HG02588 (cell line): ENCODE measurements around the gene C1orf198.

ENCODE experiments used
- ATAC-seq: cut with Tn5 transposase; IDR thresholded peaks from one replicate; pipeline ENCODE4 v1.9.1; 2021; ENCODE audit warnings: mild to moderate bottlenecking, moderate library complexity; ENCODE audit not compliant: unreplicated experiment

The C1orf198 gene

DNA sequence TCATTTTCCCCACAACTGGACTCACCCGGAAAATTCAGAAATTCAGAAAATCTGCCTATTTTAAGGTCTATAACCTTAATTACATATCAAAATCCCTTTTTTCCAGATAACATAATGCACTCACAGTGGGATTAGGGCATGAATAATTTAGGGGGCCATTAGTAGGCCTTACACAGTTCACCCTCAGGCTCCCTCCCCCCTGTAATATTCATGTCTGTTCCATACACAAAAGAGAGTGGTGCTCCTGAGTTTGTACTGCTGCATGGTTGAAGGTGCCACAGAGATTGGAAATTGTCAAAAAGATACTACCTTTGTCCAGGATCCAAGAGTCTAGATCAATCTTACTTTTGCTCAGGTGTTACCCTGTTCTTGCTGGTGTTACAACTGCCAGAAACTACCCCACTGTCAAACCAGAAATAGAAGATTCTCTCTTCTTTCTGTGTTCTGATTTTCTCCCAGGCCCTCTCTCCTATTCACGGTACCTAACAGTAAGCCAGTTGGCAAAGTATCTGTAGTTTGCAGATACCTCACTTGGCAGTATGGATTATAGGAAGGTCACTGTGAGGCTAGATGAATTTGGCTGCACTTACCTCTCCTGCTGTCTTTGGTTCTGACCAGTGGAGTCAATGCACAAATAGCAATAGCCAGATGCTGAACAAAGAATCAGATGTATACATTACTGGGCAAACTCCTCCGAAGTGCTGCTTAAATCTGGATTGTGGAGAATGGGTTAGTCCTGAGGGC, 53.2 kb downstream of the C1orf198 start:
- no peak for ATAC-seq

DNA sequence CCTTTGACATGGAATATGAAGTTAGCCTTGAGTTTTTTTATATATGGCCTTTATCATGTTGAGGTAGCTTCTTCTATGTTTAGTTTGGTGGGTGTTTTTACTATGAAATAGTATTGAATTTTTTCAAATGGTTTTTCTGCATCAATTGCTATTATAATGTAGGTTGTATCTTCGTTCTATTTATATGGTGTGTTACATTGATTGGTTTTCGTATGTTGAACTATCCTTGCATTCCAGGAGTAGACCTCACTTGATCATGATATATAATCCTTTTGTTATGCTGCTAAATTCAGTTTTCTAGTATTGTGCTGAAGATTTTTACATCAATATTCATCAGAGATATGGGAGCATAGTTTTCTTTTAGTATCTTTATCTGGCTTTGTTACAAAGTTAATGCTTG, 55.8 kb downstream of the C1orf198 start:
- ATAC-seq, result no peak

GRCh38 chr1:230809256-230809990, 58.9 kb downstream of the C1orf198 start:
- ATAC-seq, result no peak

- ATAC-seq, result no peak
These were observed 59.9 kb downstream of the C1orf198 start for GRCh38 chr1:230808281-230808872.

DNA sequence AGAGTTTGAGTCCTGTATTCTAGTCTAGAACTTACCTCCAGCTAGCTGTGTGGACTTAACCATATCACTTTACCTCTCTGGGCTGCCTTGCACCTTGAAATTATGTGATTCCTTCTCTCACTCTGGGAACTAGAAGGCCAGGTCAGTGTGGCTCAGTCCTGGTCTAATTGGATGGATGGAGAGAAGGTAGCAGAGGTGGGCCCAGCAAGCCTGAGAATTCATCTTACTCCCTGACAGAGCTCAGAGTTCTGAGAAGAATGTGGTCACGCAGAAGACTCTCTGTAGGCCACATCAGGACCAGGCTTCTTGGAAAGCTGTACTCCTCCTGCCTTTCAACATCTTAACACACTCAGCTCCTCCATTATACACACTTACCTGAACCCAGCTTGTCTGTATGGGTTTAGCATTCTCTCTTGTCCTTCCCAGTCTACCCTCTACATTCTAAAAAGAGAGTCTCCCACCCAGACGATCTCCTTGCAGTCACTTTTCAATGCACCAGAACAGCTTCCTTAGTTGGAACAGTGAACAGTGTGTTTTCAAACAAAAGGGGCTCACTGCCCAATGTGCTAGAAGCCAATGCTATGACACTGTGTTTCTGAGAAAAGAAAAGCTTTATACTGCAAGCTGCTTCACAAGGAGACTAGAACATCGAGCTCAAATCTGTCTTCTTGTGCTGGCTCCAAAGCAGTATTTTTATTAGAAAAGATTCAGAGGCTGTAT, 60.6 kb downstream of the C1orf198 start:
- no peak for ATAC-seq

- ATAC-seq, result no peak
These were observed 61.3 kb downstream of the C1orf198 start for GRCh38 chr1:230807029-230807428.

DNA sequence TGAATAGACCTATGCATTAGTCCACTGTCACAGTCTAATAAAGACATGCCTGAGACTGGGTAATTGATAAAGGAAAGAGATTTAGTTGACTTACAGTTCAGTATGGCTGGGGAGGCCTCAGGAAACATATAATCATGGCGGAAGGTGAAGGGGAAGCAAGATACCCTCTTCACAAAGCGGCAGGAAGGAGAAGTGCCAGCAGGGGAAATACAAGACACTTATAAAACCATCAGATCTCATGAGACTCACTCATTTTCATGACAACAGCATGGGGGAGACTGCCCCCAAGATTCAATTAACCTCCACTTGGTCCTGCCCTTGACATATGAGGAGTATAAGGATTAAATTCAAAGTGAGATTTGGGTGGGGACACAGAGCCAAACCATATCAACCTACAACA, 61.8 kb downstream of the C1orf198 start:
- ATAC-seq, result no peak

GRCh38 chr1:230804396-230804795, 63.9 kb downstream of the C1orf198 start:
- no peak for ATAC-seq

DNA sequence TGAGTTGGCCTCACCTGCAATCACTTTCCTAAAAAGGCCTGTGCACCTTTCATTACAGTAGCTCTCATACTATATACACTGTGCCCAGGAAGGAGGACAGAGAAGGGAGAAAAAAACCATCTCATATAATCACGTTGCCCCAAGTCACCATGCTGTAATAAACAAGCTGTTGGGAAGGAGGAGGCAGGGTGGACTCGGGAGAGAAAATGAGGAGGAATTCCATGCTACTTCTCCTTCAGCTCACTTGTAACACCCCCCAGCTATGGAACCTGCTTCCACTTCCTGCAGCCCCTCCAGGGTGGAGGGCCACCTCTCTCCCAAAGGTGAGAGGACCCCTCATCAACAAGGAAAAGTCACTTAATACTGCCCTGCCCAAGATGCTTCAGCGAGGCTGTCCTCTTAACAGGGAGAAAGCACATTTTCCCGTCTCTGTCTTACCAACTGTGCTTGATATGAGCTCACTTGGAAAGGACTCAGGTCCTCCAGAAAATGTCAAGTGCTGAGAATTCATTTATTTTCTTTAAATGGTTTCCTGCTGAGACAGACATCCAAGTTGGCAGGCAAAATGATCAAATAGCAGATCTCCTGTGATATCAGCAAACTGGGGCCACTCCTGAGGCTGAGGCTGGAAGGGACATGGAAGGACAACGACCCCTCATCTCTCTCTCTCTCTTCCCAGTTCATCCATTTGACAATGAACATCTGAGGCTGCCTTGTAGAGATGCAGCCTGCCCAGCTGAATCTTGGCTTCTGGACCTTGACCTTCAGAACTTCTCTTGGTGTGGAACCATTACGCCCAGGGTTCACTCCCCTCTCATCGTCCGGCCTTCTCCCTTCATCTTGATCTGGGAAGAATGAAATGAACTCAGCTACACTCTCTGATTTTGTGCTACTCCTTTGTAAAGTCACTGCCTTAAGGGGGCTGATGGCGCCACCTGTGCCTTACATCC, 67.2 kb downstream of the C1orf198 start:
- no peak for ATAC-seq

DNA sequence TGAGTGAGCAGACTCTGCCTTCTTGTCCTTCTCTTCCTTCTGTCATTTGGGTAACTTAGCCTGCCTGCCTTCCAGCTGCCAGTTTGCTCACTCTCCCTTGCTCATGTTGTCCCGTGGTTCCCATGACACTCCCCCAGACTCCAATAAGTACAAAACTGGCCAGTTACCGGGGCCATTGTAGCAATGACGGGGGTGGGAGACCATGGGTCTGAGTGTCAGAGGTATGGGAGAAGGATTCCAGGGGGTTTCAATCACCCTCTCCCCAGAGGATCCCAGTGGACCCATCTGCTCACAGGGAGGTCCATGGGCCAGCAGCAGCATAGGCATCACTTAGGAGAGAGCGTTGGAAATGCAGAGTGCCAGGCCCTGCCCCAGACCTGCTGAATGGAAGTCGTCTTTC, 69.8 kb downstream of the C1orf198 start:
- ATAC-seq, result no peak

- no peak for ATAC-seq
These were observed 70.4 kb downstream of the C1orf198 start for GRCh38 chr1:230797942-230798365.

GRCh38 chr1:230797376-230797920, 70.9 kb downstream of the C1orf198 start:
- no peak for ATAC-seq

DNA sequence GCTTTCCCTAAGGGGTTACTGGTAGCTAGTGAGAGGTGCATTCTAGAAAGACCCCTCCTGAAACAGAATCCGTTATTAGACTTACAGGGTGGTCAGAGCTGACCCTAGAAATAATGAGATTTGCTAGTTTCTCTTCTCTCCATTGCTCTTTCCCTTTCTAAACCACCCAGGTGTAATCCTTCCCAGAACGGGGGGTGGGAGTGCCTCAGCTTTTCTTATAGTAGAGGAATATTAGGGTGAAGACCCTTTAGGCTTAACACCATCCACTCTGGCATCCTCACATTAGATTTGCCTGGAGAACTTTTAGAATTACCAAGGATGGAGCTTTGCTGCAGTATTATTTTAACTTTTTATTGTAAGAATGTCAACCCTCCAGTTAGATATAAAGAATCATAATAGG, 71.7 kb downstream of the C1orf198 start:
- no peak for ATAC-seq

DNA sequence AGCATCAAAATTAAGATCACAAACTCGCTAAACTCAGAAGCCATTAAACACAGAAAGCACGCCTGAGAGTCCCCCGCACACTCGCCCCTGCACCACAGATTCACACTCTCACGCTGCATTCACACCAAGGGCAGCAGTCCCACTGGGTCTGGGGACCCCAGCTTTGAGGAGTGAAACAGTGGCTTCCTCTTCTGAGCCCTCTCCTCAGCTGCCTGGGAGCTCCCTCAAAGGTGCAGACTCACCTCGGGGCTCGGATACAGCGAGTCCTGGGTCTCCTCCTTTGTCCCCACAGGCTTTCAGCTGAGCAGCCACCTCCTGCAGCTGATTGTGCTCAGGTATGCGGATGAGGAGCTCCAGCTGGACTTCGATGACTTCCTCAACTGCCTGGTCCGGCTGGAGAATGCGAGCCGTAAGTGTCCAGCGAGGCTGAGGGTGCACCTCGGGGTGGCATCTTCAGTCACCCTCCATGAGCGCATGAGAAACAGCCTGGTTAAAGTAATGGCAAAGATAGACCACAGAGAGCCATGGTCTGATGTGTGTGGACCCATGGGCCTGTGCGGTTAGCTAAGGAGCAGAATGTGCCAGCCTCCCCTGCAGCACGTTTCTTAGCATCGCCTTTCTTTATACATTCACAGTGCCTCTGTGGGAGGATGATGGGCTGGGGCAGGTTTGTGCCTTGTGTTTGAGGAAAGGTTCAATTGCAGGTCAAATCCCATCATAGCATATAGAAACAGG, 73.3 kb downstream of the C1orf198 start:
- no peak for ATAC-seq

GRCh38 chr1:230794431-230794830, 73.9 kb downstream of the C1orf198 start:
- no peak for ATAC-seq

DNA sequence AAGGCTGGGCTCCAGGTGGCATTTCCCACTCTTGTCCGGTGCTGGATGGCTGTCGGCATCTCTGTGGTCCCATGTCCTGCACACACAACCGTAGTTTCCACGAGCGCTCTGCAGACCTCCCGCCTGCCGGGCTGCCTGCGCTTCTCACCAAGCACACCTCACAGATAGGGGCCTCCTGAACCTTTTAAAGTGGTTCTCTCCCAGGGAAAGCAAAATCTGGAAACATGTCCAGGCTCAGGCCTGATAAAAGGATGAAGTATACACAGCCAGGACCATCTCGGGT, 74.9 kb downstream of the C1orf198 start:
- ATAC-seq, result no peak

DNA sequence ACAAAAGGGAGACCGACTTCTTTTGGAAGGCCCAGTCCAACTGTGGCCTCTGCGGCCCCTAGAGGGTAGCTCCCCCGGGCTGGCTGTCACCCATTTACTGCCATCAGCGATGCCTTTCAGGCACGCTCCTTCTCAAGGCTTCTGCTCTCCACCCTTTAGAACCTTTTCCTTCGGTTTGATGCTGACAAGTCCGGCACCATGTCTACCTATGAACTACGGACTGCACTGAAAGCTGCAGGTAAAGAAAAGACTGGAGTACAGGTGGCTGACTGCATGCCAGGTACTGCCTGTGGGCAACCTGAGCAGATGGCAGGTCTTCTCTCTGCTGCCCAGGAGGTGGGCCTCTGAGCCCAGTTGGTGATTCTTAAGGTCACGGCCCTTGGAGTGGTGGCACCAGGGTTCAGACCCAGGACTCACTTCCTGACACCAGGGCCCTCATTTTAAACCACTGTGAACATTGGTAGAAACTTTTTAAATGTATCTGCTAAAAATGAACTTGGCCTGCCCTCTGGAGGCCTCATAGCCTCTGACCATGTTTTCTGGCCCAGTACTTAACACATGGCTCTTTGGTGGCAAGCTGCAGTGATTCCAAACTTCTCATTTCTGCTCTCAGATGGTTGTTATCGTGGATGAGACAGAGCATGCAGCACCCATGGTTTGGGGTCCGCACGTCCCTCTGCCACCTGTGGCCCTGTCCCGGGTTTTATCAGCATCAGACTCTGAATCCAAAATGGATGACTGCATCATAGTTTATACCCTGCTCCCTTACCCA, 75.4 kb downstream of the C1orf198 start:
- ATAC-seq, result no peak

GRCh38 chr1:230791986-230792564, 76.2 kb downstream of the C1orf198 start:
- no peak for ATAC-seq
